ENCODE measurements around the gene POLA2.

POLA2 gene

DNA sequence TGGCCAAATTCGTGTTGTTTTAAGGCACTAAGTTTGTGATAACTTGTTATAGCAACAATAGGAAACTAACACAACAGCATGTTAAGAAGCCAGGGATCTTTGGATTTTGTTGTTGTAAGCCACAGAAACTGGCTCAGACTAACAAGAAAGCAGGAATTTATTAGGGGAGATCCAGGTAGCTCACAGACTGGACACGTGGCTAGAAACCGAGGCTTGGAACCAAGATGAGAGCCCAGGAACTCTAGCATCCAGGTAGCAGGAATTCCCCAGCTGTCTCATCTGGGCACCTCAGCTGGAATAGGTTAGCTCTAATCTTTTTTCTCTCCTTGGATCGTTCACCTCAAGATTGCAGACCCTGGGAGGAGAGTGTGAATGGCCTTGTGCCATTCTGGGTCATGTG, 24.9 kb downstream of the POLA2 start:
- no peak for DNase-seq (ENCODE audit: low read depth in 2 of 2)

DNA sequence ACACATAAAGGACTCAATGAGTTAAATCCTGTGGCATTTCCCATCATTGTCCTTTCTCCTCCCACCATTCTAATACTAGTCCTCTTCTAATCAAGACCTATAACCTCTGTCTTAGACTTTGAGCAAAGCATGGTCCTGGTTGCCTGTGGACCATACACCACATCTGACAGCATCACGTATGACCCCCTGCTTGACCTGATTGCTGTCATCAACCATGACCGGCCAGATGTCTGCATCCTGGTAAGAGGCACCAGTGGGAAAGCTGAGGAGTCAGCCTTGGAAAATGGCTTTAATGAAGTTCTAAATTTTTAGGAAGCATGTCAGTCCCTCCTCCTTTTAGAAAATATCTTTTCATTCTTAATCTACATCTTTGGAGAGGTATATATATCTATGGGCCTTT, 25.8 kb downstream of the POLA2 start:
- DNase-seq (ENCODE audit: low read depth in 2 of 2): no peak

DNA sequence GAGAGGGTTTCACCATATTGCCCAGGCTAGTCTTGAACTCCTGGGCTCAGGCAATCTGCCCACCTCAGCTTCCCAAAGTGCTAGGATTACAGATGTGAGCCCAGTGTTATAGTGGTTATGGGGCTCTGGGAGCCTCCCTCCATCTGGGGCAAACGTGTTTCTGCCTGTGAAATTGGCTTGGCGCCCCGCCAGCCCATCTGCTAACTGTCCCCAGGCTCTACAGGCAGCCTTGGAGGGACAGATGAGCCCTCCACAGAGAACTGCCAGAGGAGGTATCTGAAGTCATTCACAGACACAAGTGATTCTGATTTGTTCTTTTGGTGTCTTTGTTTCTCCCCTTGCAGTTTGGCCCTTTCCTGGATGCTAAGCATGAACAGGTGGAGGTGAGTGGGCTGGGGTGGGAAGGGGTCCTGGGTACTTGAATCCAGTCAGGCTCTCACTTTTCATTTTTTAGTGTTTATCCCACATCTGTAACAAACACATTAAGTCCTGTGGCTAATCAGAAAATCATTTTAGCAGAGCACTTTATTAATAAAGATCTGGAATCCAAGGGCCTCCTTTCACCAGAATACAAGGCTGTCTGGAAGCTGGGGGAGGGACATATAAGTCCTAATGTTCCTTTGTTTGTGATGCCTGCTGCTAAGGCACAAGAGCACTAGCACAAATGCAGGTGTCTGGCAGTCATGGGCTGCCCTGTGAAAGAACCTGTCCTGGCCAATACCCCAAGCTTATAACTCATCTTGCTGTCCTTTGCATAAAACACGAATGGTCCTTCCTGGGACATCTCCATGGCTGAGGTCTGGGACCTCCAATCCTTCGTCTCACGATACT, 27.2 kb downstream of the POLA2 start:
- no peak for DNase-seq (ENCODE audit: low read depth in 2 of 2)

DNA sequence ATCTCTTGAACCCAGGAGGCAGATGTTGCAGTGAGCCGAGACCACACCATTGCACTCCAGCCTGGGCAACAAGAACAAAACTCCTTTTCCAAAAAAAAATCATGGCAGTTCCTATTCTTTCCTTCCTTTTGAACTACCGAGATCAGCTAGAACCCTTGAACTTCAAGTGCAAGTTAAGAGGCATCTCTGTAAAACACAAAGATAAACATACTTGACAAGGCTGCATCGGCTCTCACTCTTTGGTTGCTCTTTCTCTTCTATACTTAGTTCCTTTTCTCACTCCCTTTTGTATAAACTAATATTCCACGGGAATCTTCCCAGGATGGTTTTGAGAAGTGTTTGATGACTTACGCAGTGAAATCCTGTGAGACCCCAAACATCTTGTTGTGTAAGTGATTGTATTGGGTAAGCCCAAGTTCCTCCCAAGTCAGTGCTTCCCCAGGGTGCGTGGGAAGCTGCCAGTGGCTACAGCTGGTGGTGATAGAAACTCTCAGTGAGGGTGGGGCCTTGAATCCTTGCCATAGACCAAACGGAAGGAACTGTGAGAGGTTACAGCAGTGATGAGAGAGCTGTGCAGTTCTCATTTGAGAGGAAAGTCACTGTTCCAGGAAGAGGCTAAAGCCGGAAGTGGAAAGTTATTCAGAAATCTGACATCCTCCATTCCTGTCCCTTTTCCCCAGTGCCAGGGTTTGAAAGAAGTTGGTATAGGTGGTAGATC, 28.8 kb downstream of the POLA2 start:
- DNase-seq (ENCODE audit: low read depth in 2 of 2): no peak

DNA sequence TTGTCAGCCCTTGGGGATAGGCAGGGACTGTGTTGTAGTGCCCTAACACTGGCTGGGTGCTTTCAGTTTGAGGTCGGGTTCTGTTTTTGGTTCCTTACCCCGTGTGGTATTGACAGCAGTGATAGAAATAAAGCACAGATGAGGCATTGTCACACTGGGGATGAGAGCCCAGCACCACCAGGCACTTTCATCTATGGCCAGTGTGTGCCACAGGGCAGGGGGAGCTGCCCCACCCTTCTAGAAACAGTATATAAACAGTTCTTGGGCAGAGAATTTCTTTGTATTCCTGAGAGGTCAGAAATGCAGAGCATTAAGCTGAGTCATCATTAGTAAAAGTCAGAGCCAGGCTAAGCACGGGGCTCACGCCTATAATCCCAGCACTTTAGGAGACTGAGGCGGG, 29.9 kb downstream of the POLA2 start:
- no peak for DNase-seq (ENCODE audit: low read depth in 2 of 2)

DNA sequence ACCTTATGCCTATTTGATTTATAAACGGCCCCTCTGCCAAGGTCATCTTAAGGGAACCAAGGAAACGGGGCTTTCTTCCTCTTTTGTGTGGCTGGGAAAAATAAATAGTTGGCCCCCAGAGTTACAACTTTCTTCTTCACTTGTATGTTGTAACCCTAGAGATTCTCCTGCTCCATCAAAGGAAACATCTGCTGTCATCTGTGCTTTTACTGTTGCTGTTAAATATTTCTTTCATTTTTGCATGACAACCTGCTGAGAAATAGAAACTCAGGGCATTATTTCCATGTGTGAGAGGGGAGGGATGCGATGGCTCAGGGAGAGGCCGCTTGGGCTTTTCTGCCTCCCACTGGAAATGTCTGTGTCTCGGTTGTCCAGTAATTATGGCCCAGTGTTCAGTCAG, 31.1 kb downstream of the POLA2 start:
- no peak for DNase-seq (ENCODE audit: low read depth in 2 of 2)

DNA sequence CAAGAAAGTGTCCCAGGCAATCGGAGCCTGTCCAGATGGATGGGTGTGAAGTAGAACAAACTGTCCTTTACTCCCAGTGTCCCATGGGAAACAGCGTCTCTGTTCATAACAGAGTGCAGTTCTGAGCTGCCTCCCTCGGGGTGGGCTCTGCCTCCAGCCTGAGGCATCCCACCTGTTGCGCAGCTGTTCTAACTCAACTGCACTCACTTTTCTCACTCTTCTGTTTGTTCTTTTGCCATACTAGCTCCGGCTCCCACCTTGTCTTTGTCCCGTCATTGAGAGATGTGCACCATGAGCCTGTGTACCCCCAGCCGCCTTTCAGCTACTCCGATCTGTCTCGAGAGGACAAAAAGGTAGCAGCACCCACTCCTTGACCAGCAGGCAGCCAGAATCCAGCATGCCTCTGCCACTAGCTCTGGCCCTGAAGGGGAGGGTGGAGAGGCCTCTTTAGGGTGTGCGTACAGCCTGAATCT, 32.2 kb downstream of the POLA2 start:
- no peak for DNase-seq (ENCODE audit: low read depth in 2 of 2)

DNA sequence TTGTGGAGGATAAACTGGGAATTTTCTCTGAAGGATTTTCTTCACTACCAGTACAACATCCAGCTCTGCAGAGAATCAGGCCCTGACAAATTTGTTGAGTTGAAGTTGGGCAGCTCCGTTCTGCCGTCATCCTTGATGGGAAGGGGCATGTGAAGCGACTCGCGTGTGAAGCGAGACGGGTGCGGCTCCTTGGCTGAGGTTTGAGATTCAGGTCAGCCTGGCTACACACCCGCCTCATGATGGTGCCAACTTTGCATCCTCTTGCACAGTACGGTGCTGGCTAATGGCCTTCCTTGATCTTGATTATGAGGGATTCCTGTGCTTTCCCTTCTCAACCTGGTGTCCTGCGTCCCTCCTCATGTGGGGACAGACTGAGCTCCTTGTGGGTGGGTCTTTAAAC, 33.2 kb downstream of the POLA2 start:
- no peak for DNase-seq (ENCODE audit: low read depth in 2 of 2)

DNA sequence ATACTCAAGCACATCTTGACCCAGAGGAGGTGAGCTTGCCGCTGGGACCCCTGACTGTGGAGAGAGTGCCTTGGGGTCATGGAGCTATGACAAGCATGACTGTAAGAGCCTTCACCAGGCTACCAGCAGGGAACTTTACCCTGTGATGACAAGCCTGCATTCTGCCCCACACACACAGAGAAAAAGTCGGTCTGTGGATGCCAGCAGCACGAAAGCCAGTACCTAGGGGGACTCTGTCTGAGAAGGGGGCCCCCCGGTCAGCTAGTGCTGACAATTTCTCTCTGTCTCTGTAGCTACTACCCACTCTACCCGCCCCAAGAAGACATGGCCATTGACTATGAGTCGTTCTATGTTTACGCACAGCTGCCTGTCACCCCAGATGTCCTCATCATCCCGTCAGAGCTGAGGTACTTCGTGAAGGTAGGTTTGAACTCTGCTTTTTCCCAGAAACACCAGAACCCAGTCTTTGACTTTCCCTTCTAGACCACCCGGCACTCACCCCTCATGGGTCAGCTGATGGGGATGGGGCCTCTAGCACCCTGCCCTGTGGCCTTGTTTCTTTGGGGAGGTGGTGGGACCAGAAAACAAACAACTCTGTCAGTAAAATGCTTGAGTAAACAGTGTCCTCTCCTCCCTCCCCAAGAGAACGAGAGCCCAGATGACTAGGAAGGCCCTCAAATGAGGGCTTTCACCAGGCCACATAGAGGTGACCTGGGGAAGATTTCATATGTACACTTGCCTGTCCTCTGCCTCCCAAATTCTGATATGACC, 34.0 kb downstream of the POLA2 start:
- no peak for DNase-seq (ENCODE audit: low read depth in 2 of 2)

DNA sequence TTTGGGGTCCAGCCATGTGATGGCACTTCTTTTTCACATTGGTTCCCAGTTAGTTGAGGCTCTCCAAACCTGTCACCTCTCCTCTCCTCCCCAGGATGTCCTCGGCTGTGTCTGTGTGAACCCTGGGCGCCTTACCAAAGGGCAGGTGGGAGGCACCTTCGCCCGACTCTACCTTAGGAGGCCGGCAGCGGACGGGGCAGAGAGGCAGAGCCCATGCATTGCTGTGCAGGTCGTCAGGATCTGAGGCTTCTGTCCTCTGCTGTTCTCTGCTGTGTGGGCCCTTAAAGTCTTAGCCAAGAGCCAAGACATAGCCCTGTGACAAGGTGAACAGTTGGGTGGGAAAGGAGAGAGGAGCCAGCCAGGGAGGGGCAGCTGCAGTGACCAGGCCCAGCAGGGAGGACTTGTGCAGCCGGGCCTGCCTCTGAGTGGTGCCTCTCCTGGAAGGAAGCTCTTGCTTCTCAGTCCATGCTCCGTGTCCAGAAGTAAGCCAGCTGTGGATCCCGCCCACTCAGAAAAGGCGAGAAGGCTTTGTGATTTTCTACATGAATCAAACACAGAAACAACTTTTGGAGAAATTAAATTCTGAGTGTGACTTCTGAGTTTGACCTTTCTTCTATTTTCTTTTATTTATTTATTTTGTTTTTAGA, 35.4 kb downstream of the POLA2 start:
- DNase-seq (ENCODE audit: low read depth in 2 of 2): no peak

DNA sequence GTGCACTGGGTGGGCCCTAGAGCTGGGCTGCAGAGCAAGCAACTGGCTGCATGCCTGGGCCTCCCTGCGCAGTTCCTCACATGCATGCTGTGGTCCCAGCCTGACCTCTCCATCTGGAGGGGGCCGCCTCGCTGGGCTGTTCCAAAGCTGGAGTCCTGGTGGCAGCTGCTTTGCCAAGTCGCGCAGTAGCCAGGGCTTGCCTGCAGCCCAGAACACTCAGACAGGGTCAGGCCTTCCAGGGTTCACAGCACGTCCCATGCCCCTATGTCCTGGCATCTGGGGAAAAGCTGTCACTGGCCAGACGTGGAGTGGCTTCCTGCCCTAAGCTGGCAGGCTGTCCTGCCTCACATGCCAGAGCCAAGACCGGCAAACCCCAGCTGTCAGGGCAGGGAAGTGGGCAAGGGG, 36.4 kb downstream of the POLA2 start:
- DNase-seq (ENCODE audit: low read depth in 2 of 2): no peak

DNA sequence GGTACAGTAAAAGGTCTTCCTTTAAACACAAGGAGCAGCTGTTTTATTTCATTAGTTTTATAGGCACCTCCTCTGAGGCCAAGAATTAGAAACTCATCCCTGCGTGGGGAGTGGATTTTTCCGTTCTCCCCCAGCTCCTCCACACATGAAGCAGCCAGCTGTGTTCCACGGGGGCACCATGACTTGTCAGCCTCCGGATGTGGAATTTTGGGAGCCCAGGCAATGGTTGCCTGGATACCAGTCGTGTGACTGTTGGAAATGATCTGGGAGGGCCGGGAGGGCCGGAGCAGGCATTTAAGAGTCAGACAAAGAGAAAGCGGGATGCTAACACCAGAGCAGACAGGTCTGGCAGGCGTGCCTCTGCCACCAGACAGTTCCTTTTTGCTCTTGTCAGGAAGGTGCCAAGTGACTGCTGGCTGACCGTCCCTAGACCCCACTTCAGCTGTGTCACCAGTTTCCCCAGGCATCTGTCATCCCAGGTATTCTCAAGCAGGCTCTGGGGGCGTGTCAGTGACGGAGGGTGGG, 37.0 kb downstream of the POLA2 start:
- DNase-seq (ENCODE audit: low read depth in 2 of 2): no peak

DNA sequence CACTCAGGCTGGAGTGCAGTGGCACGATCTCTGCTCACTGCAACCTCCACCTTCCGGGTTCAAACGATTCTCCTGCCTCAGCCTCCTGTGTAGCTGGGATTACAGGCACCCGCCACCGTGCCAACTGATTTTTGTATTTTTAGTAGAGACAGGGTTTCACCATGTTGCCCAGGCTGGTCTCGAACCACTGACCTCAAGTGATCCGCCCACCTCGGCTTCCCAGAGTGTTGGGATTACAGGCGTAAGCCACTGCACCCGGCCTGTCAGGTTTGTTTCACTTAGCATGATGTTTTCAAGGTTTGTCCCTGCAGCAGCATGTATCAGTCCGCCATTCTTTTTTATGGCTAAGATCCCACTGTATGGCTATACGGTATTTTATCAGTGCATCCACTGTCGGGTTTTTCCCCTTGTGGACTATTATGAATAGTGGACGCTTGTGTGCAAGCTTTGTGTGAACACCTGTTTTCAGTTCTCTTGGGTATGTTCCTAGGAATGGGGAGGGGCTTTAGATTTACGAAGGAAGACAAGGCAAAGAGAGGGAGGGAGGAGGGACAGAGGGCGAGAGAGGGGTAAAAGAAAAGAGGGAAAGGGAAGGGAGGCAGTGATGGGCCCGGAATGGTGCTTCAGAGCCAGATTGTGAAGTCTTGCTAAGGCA, 39.0 kb downstream of the POLA2 start:
- DNase-seq (ENCODE audit: low read depth in 2 of 2): no peak

DNA sequence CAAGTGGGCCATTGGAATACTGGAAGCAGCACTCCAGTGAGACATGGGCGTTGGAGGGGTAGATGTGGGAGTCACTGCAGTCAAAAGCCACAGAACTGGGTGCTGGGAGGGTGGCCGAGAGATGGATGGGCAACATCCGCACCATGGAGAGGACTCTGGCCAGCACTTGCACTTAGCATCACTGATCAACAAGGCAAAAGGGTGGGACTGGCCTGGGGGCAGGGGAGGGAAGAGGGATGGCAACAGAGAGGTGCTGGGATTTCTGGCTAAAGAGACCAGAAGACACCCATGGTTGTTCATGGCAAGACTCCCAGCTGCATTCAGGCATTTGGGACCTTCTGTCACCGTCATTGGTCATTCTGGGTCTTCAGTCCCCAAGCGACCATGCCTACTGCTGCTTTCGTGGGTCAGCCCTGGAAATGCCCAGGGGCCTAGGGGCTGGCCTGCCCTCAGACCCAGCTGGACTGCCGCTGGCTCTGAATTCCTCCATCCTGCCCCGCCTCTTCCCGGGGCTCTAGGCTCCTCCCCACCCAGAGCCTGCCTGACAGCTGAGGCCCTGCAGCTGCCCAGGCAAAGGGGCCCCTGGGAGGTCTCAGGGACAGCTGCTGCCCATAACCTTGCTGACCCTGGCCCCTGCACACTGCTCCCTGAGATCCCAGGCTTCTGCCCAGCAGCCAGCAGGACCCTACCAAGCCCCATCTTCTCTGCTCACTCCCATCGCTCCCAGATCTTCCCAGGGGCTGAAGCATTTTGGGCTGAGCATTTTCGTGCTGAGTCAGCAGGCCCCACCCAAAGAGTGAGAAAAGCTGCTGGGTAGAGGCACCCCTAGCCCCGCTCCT, 39.9 kb downstream of the POLA2 start:
- DNase-seq (ENCODE audit: low read depth in 2 of 2): no peak

DNA sequence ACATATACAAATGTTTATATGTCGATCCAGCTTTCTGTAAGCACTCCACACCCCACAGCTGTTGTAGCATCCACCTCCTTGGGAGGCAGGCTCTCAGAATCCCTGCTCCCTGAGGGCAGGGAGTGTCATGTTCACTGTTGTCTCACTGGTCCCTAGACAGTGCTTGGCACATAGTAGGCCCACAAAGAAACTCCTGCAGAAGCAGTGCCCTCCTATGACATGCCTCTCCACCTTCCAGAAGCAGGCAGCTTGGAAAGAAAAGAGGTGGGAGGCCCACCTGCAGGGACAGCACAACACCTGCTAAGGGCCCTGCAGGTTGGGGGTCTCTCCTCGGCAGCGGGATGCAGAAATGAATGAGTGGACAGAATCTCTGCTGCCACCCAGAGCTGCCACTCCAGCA, 41.8 kb downstream of the POLA2 start:
- no peak for DNase-seq (ENCODE audit: low read depth in 2 of 2)

DNA sequence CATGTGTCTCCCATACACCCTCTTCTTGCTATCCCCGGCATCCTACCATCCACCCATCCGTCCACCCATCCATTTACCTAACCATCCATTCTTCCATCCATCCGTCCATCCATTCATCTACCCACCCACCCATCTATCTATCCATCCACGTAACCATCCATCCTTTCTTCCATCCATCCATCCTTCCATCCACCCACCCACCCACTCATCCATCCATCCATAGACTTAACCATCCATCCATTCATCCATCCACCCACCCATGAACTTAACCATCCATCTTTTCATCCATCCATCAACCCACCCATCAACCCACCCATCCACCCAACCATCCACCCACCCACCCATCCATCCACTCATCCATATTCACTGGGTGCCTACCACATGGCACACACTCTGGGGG, 42.3 kb downstream of the POLA2 start:
- DNase-seq (ENCODE audit: low read depth in 2 of 2): no peak

DNA sequence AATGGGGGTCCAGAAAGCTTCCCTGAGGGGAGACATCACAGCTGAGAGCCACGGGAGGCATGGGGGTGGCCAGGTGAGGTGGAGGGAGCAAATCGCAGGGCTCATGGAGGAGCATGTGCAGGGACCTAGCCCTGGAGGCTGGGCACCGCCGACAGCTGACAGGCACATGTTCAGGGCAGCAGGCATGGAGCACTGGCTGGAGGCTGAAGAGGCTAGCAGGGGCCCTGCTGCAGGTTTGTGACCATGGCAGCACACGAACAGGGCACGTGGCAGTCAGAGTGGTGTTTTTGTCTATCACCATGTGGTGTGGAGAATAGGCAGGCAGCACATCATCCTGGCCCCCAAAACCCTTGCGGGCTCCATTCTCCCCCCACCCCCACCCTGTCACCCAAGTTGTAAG, 42.9 kb downstream of the POLA2 start:
- DNase-seq (ENCODE audit: low read depth in 2 of 2): no peak

DNA sequence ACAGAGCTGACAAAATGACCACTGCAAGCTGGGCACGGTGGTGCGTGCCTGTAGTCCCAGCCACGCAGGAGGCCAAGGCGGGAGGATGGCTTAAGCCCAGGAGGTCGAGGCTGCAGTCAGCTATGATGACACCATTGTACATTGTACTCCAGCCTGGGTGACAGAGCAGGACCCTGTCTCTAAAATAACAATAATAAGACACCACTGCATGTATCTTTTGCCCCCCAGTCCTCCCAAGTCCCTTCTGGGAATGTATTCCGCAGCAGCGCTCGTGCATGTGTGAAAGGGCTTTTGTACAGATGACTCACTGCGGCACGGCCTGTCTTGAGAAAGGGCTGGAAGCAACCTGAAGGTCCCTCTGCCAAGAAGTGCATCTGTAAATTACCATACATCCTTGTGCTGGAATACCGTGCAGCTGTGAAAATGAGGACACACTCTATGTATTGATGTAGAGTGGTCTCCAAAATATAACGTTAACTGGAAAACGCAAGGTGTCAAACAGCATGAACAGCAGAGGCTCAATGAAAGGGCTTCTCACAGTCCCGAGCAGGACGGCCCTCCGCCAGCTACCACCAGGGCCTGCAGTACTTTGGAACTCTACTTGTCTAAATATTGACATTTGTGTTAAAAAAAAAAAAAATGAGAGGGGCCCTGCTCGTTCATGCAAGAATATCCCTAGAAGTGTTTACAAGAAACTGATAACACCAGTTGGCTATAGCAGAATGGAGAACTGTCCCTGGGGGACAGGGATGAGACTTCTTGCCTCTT, 43.9 kb downstream of the POLA2 start:
- no peak for DNase-seq (ENCODE audit: low read depth in 2 of 2)
